ENCODE measurements around the gene SNX12. TPM values are rescaled to one million over a fixed set of nuclear protein-coding genes. Genes with fewer than 3 reads are reported as not detected.
A peak's percentile ranks its signal among the peaks of the same experiment; 100 is the strongest.

Gene SNX12
- total and polyA plus RNA-seq, 2 of the 4 experiments (the other 2 are of a cell fraction): 59.9 to 63.0 TPM

DNA sequence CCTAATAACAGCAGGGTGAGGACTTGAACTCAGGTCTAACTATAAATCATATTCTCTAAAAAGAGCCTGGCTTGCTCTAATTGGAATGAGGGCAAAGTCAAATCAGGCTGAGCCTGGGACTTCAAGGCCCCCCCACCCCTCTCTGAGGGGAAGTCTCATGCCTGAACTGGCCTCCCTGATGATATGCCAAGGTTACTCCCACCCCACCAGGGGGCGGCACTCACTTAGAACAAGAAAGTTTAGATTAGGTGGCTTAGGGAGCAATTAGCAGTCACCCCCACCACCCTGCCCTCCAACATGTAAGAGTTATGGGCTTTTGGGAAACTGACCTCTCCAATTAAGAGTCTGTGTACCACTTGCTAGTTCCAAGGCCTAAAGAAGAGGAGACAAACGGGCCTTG is 30.2 kb upstream of the SNX12 start:
- H3K27ac ChIP-seq (ENCODE audit: insufficient read depth, low read length): no peak overlapping the region
- H2BK120ac ChIP-seq (ENCODE audit: low read depth, low read length): no peak overlapping the region
- no peak overlapping the region for H2BK15ac ChIP-seq (ENCODE audit: low read depth, low read length)
- H3K56ac ChIP-seq (ENCODE audit: extremely low read depth, insufficient read depth, low read length): no peak overlapping the region
- no CpG with 5 or more reads among the region's 2 CpGs for WGBS, 2 experiments (ENCODE audit: extremely low coverage in 2 of 2, insufficient read length in 1 of 2)
- no peak overlapping the region for H2BK20ac ChIP-seq (ENCODE audit: low read depth, low read length)
- POLR2A ChIA-PET (ENCODE audit: unreplicated experiment): no interaction called here
- no peak overlapping the region for H2AK5ac ChIP-seq (ENCODE audit: low read depth, low read length)
- H2AK9ac ChIP-seq (replicated peaks; ENCODE audit: low read depth, low read length, poor library complexity): no peak overlapping the region
- H3K4me2 ChIP-seq (ENCODE audit: low read depth, low read length): no peak overlapping the region
- BruUV-seq (replicated peaks): no TSS peak
- no peak overlapping the region for H3K18ac ChIP-seq (ENCODE audit: low read depth, low read length)
- in situ Hi-C loops (cut with MboI; ENCODE audit: low sequenced_read_pairs) (no loop called here), dilution Hi-C loops (cut with HindIII; ENCODE audit: low sequenced_read_pairs, unreplicated experiment) (no loop called here), intact Hi-C loops (cut with micrococcal nuclease) (no loop called here)
- no peak overlapping the region for H4K91ac ChIP-seq (ENCODE audit: insufficient read depth, low read depth, low read length)
- H3K27me3 ChIP-seq (ENCODE audit: control insufficient read depth, insufficient read depth, low read length): peaks cover 21% of the 10 kb centered on the region
- no peak overlapping the region for H3K23ac ChIP-seq (ENCODE audit: low read depth, low read length)
- no peak overlapping the region for H4K5ac ChIP-seq (ENCODE audit: low read depth, low read length)
- no peak overlapping the region for H3K4ac ChIP-seq (ENCODE audit: low read depth, low read length)
- H3K14ac ChIP-seq (replicated peaks; ENCODE audit: low read depth, low read length): no peak overlapping the region
- no peaks in the 10 kb centered on the region for H3K79me1 ChIP-seq (ENCODE audit: low read depth in 1 of 2, low read length in 2 of 2)
- H4K8ac ChIP-seq (ENCODE audit: low read depth in 2 of 2, low read length in 2 of 2): no peak overlapping the region
- H3K4me1 ChIP-seq (ENCODE audit: control insufficient read depth, insufficient read depth, low read length): no peaks in the 10 kb centered on the region
- H3K9ac ChIP-seq (ENCODE audit: low read depth, low read length): no peak overlapping the region
- H2BK5ac ChIP-seq (ENCODE audit: low read depth, low read length, poor library complexity, severe bottlenecking): no peak overlapping the region
- H3K4me3 ChIP-seq (ENCODE audit: insufficient read depth, low read depth, low read length): no peak overlapping the region
- H4K20me1 ChIP-seq (ENCODE audit: insufficient read depth, low read length): no peaks in the 10 kb centered on the region
- no peaks in the 10 kb centered on the region for H3K9me3 ChIP-seq (ENCODE audit: control insufficient read depth, insufficient read depth, low read length)
- ATAC-seq (ENCODE audit: low read depth) (no peak), DNase-seq (peak; percentile 23)
- no peaks in the 10 kb centered on the region for H3K36me3 ChIP-seq (ENCODE audit: control insufficient read depth, insufficient read depth, low read length)
- no peaks in the 10 kb centered on the region for H3K9me1 ChIP-seq (ENCODE audit: insufficient read depth, low read length)
- CTCF ChIA-PET: no interaction called here
- no peak overlapping the region for H2AFZ ChIP-seq (replicated peaks; ENCODE audit: low read length, poor library complexity)
- TF ChIP-seq CEBPB (IDR thresholded peaks at IDR 0.05; ENCODE audit: low read depth, low read length): no peak
- peak; percentile 35; the same call in 1 of the 2 replicates for TF ChIP-seq RAD21 (IDR thresholded peaks at IDR 0.05; ENCODE audit: low read length)
- no peak for TF ChIP-seq MXI1 (IDR thresholded peaks at IDR 0.05; ENCODE audit: borderline replicate concordance, low read depth, low read length)
- no peak for TF ChIP-seq BHLHE40 (IDR thresholded peaks at IDR 0.05; ENCODE audit: low read depth, low read length)
- TF ChIP-seq CHD1 (IDR thresholded peaks at IDR 0.05; ENCODE audit: low read depth, low read length): no peak
- TF ChIP-seq RCOR1 (IDR thresholded peaks at IDR 0.05; ENCODE audit: insufficient replicate concordance, low read length): no peak
- no peak for TF ChIP-seq POLR2A (IDR thresholded peaks at IDR 0.05; ENCODE audit: low read depth, low read length)
- TF ChIP-seq SMC3 (IDR thresholded peaks at IDR 0.05; ENCODE audit: low read depth, low read length): peak; percentile 28; the same call in 1 of the 2 replicates
- no peak for TF ChIP-seq RFX5 (IDR thresholded peaks at IDR 0.05; ENCODE audit: low read depth, low read length)
- TF ChIP-seq, protein P1, sequence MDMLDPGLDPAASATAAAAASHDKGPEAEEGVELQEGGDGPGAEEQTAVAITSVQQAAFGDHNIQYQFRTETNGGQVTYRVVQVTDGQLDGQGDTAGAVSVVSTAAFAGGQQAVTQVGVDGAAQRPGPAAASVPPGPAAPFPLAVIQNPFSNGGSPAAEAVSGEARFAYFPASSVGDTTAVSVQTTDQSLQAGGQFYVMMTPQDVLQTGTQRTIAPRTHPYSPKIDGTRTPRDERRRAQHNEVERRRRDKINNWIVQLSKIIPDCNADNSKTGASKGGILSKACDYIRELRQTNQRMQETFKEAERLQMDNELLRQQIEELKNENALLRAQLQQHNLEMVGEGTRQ (IDR thresholded peaks at IDR 0.05; ENCODE audit: low read depth, low read length): no peak
- no peak for TF ChIP-seq MAFK (IDR thresholded peaks at IDR 0.05; ENCODE audit: low read depth, low read length)
- TF ChIP-seq, protein P2, sequence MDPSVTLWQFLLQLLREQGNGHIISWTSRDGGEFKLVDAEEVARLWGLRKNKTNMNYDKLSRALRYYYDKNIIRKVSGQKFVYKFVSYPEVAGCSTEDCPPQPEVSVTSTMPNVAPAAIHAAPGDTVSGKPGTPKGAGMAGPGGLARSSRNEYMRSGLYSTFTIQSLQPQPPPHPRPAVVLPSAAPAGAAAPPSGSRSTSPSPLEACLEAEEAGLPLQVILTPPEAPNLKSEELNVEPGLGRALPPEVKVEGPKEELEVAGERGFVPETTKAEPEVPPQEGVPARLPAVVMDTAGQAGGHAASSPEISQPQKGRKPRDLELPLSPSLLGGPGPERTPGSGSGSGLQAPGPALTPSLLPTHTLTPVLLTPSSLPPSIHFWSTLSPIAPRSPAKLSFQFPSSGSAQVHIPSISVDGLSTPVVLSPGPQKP (IDR thresholded peaks at IDR 0.05; ENCODE audit: borderline replicate concordance, low read depth, low read length): no peak
- TF ChIP-seq MAZ (IDR thresholded peaks at IDR 0.05; ENCODE audit: borderline replicate concordance, low read depth, low read length): no peak
- TF ChIP-seq, protein P3, sequence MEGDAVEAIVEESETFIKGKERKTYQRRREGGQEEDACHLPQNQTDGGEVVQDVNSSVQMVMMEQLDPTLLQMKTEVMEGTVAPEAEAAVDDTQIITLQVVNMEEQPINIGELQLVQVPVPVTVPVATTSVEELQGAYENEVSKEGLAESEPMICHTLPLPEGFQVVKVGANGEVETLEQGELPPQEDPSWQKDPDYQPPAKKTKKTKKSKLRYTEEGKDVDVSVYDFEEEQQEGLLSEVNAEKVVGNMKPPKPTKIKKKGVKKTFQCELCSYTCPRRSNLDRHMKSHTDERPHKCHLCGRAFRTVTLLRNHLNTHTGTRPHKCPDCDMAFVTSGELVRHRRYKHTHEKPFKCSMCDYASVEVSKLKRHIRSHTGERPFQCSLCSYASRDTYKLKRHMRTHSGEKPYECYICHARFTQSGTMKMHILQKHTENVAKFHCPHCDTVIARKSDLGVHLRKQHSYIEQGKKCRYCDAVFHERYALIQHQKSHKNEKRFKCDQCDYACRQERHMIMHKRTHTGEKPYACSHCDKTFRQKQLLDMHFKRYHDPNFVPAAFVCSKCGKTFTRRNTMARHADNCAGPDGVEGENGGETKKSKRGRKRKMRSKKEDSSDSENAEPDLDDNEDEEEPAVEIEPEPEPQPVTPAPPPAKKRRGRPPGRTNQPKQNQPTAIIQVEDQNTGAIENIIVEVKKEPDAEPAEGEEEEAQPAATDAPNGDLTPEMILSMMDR (conservative IDR thresholded peaks at IDR 0.05; ENCODE audit: low read depth, low read length): peak; percentile 50
- TF ChIP-seq NFE2L2 (IDR thresholded peaks at IDR 0.05; ENCODE audit: low read depth, low read length): no peak
- TF ChIP-seq FOS (IDR thresholded peaks at IDR 0.05; ENCODE audit: low read depth, low read length): no peak
